Endothelial cell of umbilical vein (primary cell): ENCODE results near the gene DAZAP2. TPM values are rescaled to one million over a fixed set of nuclear protein-coding genes. Genes with fewer than 3 reads are reported as not detected.

Source experiments
- BruUV-seq: library from RNA; stranded (reverse); fragments of 400-500 nt; replicated peaks from 2 replicates; lab custom pipeline; 2021; lab: Mats Ljungman, UMichigan
- CTCF ChIA-PET: fragments of 300-600, 350-600 bp; sonication (Branson Sonifier 250); formaldehyde crosslinking; loops from one replicate; lab custom pipeline; 2021; ENCODE audit warnings: antibody characterized with exemption, inconsistent platforms; lab: Charles Lee
- POLR2A ChIA-PET: fragments of 300-600, 350-600 bp; sonication (Branson Sonifier 250); formaldehyde crosslinking; loops from one replicate; lab custom pipeline; 2021; ENCODE audit warnings: antibody characterized with exemption, inconsistent platforms; lab: Charles Lee
- DNase-seq: peaks from one replicate; pipeline ENCODE4 v3.0.0-alpha.2; 2011; ENCODE audit warnings: low read depth, low spot score
- FAIRE-seq: peaks from 2 replicates; lab custom pipeline; 2011; peaks lifted over from hg19 to GRCh38; lab: Jason Lieb, UNC
- H2AFZ ChIP-seq: 2 replicates; pipeline ENCODE4 v1.6.0; 2012; ENCODE audit warnings: low read depth, low read length, control low read depth, inconsistent platforms
- H3K27ac ChIP-seq: 2 replicates; pipeline ENCODE4 v1.5.1; 2011; ENCODE audit warnings: low read depth, mild to moderate bottlenecking, control low read depth, low read length, moderate library complexity; ENCODE audit not compliant: insufficient read depth
- H3K27me3 ChIP-seq, 2 experiments: 2 replicates each; pipeline versions ENCODE4 v1.6.0 to v1.6.1; 2011; ENCODE audit warnings: low read length in 2 of 2, mixed read lengths in 1 of 2; ENCODE audit not compliant: control insufficient read depth in 2 of 2, insufficient read depth in 2 of 2
- H3K36me3 ChIP-seq, 2 experiments: 2 replicates in 1 of 2; 3 replicates in 1 of 2; pipeline ENCODE4 v1.5.1; 2011; ENCODE audit warnings: low read length in 2 of 2, mild to moderate bottlenecking in 1 of 2, moderate library complexity in 1 of 2; ENCODE audit not compliant: control insufficient read depth in 2 of 2, insufficient read depth in 2 of 2; ENCODE audit errors: extremely low read depth in 1 of 2
- H3K4me1 ChIP-seq: 3 replicates; pipeline ENCODE4 v1.5.1; 2011; ENCODE audit warnings: mild to moderate bottlenecking, low read length; ENCODE audit not compliant: control insufficient read depth, insufficient read depth; ENCODE audit errors: extremely low read depth
- H3K4me2 ChIP-seq: 2 replicates; pipeline ENCODE4 v1.6.1; 2011; ENCODE audit warnings: low read length, control low read depth, mixed read lengths; ENCODE audit not compliant: insufficient read depth
- H3K4me3 ChIP-seq, 3 experiments: fragments of 200-600 bp in 1 of 3; sonication (generic), shearing (Covaris generic) in 1 of 3; replicated peaks in 1 of 3; 2 replicates each; pipeline ENCODE4 v1.5.1; 2011 to 2016; ENCODE audit warnings: control low read depth in 3 of 3, low read length in 3 of 3, mild to moderate bottlenecking in 2 of 3, inconsistent platforms in 1 of 3, low read depth in 1 of 3, moderate library complexity in 1 of 3; ENCODE audit not compliant: insufficient read depth in 1 of 3
- H3K79me2 ChIP-seq: 2 replicates; pipeline ENCODE4 v1.6.0; 2012; ENCODE audit warnings: low read length, inconsistent platforms; ENCODE audit not compliant: control insufficient read depth, insufficient read depth
- H3K9ac ChIP-seq: replicated peaks from 2 replicates; pipeline ENCODE3; 2011; ENCODE audit warnings: low read length, control low read depth; ENCODE audit not compliant: insufficient read depth; ENCODE audit errors: extremely low read depth
- H3K9me1 ChIP-seq: replicated peaks from 3 replicates; pipeline ENCODE4 v1.6.0; 2011; ENCODE audit warnings: mild to moderate bottlenecking, low read length; ENCODE audit not compliant: control insufficient read depth, insufficient read depth; ENCODE audit errors: extremely low read depth
- H3K9me3 ChIP-seq: replicated peaks from 2 replicates; pipeline ENCODE4 v1.5.1; 2012; ENCODE audit warnings: low read length, inconsistent platforms; ENCODE audit not compliant: control insufficient read depth, insufficient read depth
- H4K20me1 ChIP-seq: replicated peaks from 2 replicates; pipeline ENCODE3; 2011; ENCODE audit warnings: mild to moderate bottlenecking, low read length; ENCODE audit not compliant: control insufficient read depth, insufficient read depth; ENCODE audit errors: extremely low read depth
- EZH2 ChIP-seq: IDR thresholded peaks from 2 replicates; pipeline ENCODE4 v1.6.1; 2012; ENCODE audit warnings: borderline replicate concordance, low read depth, mild to moderate bottlenecking, moderate library complexity, low read length, inconsistent platforms; ENCODE audit not compliant: severe bottlenecking
- FOS ChIP-seq: IDR thresholded peaks from 2 replicates; pipeline ENCODE4 v1.6.1; 2011; ENCODE audit warnings: mild to moderate bottlenecking, low read length, moderate library complexity, borderline replicate concordance; ENCODE audit not compliant: insufficient read depth
- GATA2 ChIP-seq: IDR thresholded peaks from 2 replicates; pipeline ENCODE4 v1.7.0; 2011; ENCODE audit warnings: low read depth, mild to moderate bottlenecking, moderate library complexity, mixed read lengths, low read length; ENCODE audit not compliant: insufficient read length, insufficient read depth
- JUN ChIP-seq: IDR thresholded peaks from 2 replicates; pipeline ENCODE4 v1.6.1; 2011; ENCODE audit warnings: borderline replicate concordance, low read depth; ENCODE audit not compliant: insufficient read length, insufficient read depth
- MYC ChIP-seq: IDR thresholded peaks from one replicate; pipeline ENCODE4 v1.6.1; 2011; ENCODE audit warnings: mild to moderate bottlenecking, low read depth, low read length
- POLR2A ChIP-seq: IDR thresholded peaks from 2 replicates; pipeline ENCODE4 v1.6.1; 2012; ENCODE audit warnings: low read depth, mild to moderate bottlenecking, control low read depth, low read length
- POLR2AphosphoS5 ChIP-seq: IDR thresholded peaks from 2 replicates; pipeline ENCODE4 v1.6.1; 2012; ENCODE audit warnings: low read depth, mild to moderate bottlenecking, control low read depth, low read length, moderate library complexity; ENCODE audit not compliant: insufficient read depth
- dilution Hi-C: fragments of 300-500 bp; cut with MboI; formaldehyde crosslinking; loops from one replicate; pipeline ENCODE4 v1.15.0; 2019; ENCODE audit warnings: low sequenced_read_pairs; ENCODE audit not compliant: extremely low pct_ligation_motif_present
- intact Hi-C: fragments of 100-400 bp; cut with micrococcal nuclease; formaldehyde crosslinking; loops from one replicate; pipeline ENCODE4 v1.10.0; 2022
- polyA plus RNA-seq, 4 experiments: library from polyadenylated mRNA; depleted of rRNA in 3 of 4; stranded (reverse) in 3 of 4; unstranded in 1 of 4; fragments of >200 nt; gene quantifications; 2 replicates each; pipeline versions ENCODE4 v1.2.1 to v1.2.3, GENCODE V29; 2011 to 2012; ENCODE audit warnings: missing spikeins in 1 of 4
- total RNA-seq: library from RNA; stranded (reverse); gene quantifications from 2 replicates; pipeline ENCODE4 v1.2.3, GENCODE V29; 2021
- TF ChIP-seq, protein P1 (sequence below), 2 donors: IDR thresholded peaks; 1 replicate in 1 of 2; 2 replicates in 1 of 2; pipeline ENCODE4 v1.5.1; 2011; ENCODE audit warnings: low read length in 2 of 2, mild to moderate bottlenecking in 2 of 2, moderate library complexity in 2 of 2, control low read depth in 1 of 2, inconsistent platforms in 1 of 2, low read depth in 1 of 2; ENCODE audit not compliant: insufficient read depth in 1 of 2; ENCODE audit errors: extremely low read depth in 1 of 2
- TF ChIP-seq, protein P2 (sequence below): IDR thresholded peaks from 2 replicates; pipeline ENCODE4 v1.6.1; 2011; ENCODE audit not compliant: insufficient read depth, insufficient read length

Gene DAZAP2
- total and polyA plus RNA-seq, 2 donors (not counting 3 experiments of a cell fraction or from before 2014, with no cell fraction given), result 177 to 497 TPM

DNA sequence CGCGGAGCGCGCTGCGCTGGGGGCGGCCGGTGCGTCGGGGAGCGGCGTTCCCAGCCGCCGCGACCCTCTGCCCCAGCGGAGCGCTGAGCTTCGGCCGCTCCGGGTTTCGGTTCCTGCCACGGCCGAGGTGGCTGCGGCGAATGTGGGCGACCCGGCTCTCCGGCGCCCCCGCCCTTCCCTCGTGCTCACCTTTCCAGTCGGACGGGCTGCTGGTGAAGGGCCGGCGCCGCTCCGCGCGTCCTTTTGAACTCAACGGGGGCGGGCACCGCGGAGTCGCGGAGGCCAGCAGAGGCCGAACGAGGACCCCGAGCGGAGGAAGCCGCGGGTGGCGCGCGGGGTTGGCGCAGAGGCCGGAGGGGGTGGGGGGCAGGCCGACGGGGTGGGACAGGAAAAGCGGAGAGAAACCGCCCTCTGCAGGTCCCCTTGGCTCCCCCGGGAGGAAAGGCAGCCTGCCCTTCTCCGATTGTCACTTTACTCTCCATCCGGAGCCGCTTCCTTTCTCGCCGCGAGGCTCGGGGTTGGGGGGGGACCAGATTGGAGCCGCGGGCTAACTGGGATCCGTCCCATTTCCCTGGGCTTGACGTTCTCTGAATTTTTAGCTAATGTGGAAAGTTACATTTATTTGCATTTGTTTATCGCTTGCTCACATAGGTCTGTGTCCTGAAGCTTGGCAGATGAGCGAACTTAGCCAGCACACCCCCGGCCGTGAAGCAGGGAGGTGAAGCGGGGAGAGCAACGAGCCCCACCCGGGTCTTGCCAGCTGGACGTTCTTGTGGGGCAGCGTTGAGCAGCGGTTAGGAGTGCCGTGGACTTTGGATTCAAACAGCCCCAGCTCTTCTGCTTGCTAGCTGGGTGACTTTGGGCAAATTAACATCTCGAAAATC is 31.7 kb downstream of the DAZAP2 start, which contains the start of gene SMAGP:
Gene SMAGP (minus strand): TSS at position 349 of the 884 bp plus-strand sequence. CDS start 1,137 bp downstream, outside the sequence.
- Histone ChIP-seq H4K20me1 (no peaks in the 10 kb centered on the region), H3K9me3 (no peaks in the 10 kb centered on the region), H3K4me2 (peak within 1 kb of the TSS; percentile 92), H2AFZ (peak within 1 kb of the TSS; percentile 81), H3K79me2 (peaks cover 25% of the 10 kb centered on the region), H3K4me3 (peak within 1 kb of the TSS; percentile 45 to 92 (median 76)), H3K27me3 (no peaks in the 10 kb centered on the region), H3K4me1 (peaks cover 19% of the 10 kb centered on the region), H3K9ac (peak within 1 kb of the TSS; percentile 56), H3K9me1 (no peaks in the 10 kb centered on the region), H3K27ac (peak within 1 kb of the TSS; percentile 65), H3K36me3 (no peaks in the 10 kb centered on the region)
- BruUV-seq, result TSS peak; percentile 90
- ChIA-PET POLR2A (interaction anchor here (0.8 to 1.2 kb wide), 4 partner anchors 32 to 506 kb away, joined by 3 to 6 read pairs (median 4); partner anchors contain the start of genes DAZAP2 and POU6F1), CTCF (interaction anchor here (0.7 to 3.8 kb wide), 9 partner anchors 18 to 188 kb away, joined by 3 to 35 read pairs (median 4); partner anchors contain the start of genes DAZAP2 and POU6F1)
- peak; percentile 26 for DNase-seq
- TF ChIP-seq, protein P1, sequence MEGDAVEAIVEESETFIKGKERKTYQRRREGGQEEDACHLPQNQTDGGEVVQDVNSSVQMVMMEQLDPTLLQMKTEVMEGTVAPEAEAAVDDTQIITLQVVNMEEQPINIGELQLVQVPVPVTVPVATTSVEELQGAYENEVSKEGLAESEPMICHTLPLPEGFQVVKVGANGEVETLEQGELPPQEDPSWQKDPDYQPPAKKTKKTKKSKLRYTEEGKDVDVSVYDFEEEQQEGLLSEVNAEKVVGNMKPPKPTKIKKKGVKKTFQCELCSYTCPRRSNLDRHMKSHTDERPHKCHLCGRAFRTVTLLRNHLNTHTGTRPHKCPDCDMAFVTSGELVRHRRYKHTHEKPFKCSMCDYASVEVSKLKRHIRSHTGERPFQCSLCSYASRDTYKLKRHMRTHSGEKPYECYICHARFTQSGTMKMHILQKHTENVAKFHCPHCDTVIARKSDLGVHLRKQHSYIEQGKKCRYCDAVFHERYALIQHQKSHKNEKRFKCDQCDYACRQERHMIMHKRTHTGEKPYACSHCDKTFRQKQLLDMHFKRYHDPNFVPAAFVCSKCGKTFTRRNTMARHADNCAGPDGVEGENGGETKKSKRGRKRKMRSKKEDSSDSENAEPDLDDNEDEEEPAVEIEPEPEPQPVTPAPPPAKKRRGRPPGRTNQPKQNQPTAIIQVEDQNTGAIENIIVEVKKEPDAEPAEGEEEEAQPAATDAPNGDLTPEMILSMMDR (IDR thresholded peaks at IDR 0.05; ENCODE audit: extremely low read depth in 1 of 2, insufficient read depth in 1 of 2, low read depth in 1 of 2, low read length in 2 of 2), result no peak
- TF ChIP-seq, protein P2, sequence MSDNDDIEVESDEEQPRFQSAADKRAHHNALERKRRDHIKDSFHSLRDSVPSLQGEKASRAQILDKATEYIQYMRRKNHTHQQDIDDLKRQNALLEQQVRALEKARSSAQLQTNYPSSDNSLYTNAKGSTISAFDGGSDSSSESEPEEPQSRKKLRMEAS, result no peak
- TF ChIP-seq JUN (no peak), POLR2A (no peak), FOS (no peak), GATA2 (no peak), POLR2AphosphoS5 (no peak), EZH2 (no peak), MYC (no peak)
- FAIRE-seq, result no peak
- dilution Hi-C loops (no loop called here), intact Hi-C loops (loop anchor here (2.0 to 5.0 kb wide), 2 partner anchors 53 to 188 kb away; partner anchors contain the start of genes CSRNP2 and POU6F1)
